NK-92 (cell line): ENCODE measurements around the gene TBRG4.

ENCODE experiments used
- DNase-seq: peaks from one replicate; lab custom pipeline; 2025; ENCODE audit not compliant: unreplicated experiment; lab: John Stamatoyannopoulos, UW

TBRG4 gene

GRCh38 chr7:45145881-45146280 is 34.4 kb upstream of the TBRG4 start:
- DNase-seq, result no peak

- DNase-seq, result no peak
Measured at GRCh38 chr7:45143616-45144015, 32.1 kb upstream of the TBRG4 start.

- DNase-seq, result no peak
Measured at GRCh38 chr7:45140827-45141226, 29.3 kb upstream of the TBRG4 start.

- DNase-seq, result no peak
Measured at GRCh38 chr7:45138433-45139267, 27.2 kb upstream of the TBRG4 start.

GRCh38 chr7:45136106-45137060 is 24.9 kb upstream of the TBRG4 start:
- no peak for DNase-seq

- DNase-seq, result no peak
Measured at GRCh38 chr7:45133877-45134276, 22.4 kb upstream of the TBRG4 start.

GRCh38 chr7:45133352-45133751 is 21.9 kb upstream of the TBRG4 start:
- no peak for DNase-seq

GRCh38 chr7:45132708-45133320 is 21.3 kb upstream of the TBRG4 start:
- DNase-seq, result no peak

- DNase-seq, result no peak
Measured at GRCh38 chr7:45131891-45132290, 20.4 kb upstream of the TBRG4 start.

GRCh38 chr7:45130910-45131309 is 19.4 kb upstream of the TBRG4 start:
- DNase-seq, result no peak

GRCh38 chr7:45129906-45130305 is 18.4 kb upstream of the TBRG4 start:
- no peak for DNase-seq

- no peak for DNase-seq
Measured at GRCh38 chr7:45129181-45129800, 17.8 kb upstream of the TBRG4 start.

GRCh38 chr7:45126920-45127319 is 15.4 kb upstream of the TBRG4 start:
- DNase-seq, result no peak

GRCh38 chr7:45126201-45126600 is 14.7 kb upstream of the TBRG4 start:
- no peak for DNase-seq

GRCh38 chr7:45125193-45125904 is 13.9 kb upstream of the TBRG4 start:
- no peak for DNase-seq

- no peak for DNase-seq
Measured at GRCh38 chr7:45123913-45124710, 12.6 kb upstream of the TBRG4 start.

- no peak for DNase-seq
Measured at GRCh38 chr7:45122975-45123860, 11.7 kb upstream of the TBRG4 start.

GRCh38 chr7:45119550-45119949 is 8.1 kb upstream of the TBRG4 start:
- no peak for DNase-seq

- DNase-seq, result no peak
Measured at GRCh38 chr7:45118889-45119331, 7.4 kb upstream of the TBRG4 start.
